Measurements from ENCODE around the gene CEP152.

The CEP152 gene

DNA sequence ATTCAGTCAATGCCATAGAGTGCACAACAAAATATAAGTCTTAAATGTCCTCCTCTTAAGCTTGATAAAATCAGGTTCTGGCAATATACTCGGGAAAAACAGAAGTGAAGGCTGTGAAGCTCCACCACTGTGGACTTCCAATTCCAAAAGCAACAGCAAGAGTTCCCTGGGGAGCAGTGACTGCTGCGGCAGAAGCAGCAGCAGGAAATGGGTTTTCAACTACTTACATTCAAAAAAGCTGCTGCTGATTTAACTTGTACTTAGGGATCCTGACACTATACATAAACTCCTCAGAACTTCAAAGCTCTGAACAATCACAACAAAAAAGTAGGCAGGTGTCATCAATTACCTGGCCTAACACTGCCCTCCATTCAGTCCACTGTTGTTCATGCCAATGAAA lies 4.7 kb downstream of the CEP152 start:
- CTCF ChIA-PET, result interaction anchor here (0.7 to 0.8 kb wide), 2 partner anchors 9 to 300 kb away, joined by 3 read pairs; no protein-coding TSS in a partner anchor
- no peak for DNase-seq (ENCODE audit: extremely low spot score)
- POLR2A ChIA-PET, result no interaction called here
- TF ChIP-seq L3MBTL2 (conservative IDR thresholded peaks at IDR 0.05) (no peak), FOXM1 (IDR thresholded peaks at IDR 0.05; ENCODE audit: borderline replicate concordance) (no peak), SUZ12 (IDR thresholded peaks at IDR 0.05) (no peak), HDGF (IDR thresholded peaks at IDR 0.05; ENCODE audit: borderline replicate concordance) (no peak), BHLHE40 (IDR thresholded peaks at IDR 0.05; ENCODE audit: borderline replicate concordance) (no peak)

GRCh38 chr15:48805591-48805990 lies 5.3 kb downstream of the CEP152 start:
- ChIA-PET CTCF (interaction anchor here (0.8 kb wide), 1 partner anchor 299 kb away, joined by 3 read pairs; no protein-coding TSS in a partner anchor), POLR2A (no interaction called here)
- no peak for TF ChIP-seq NFRKB (IDR thresholded peaks at IDR 0.05)
- DNase-seq (ENCODE audit: extremely low spot score), result no peak

GRCh38 chr15:48803877-48804276 lies 7.0 kb downstream of the CEP152 start:
- CTCF ChIA-PET, result no interaction called here
- POLR2A ChIA-PET, result no interaction called here
- no peak for DNase-seq (ENCODE audit: extremely low spot score)
- TF ChIP-seq, protein P1, sequence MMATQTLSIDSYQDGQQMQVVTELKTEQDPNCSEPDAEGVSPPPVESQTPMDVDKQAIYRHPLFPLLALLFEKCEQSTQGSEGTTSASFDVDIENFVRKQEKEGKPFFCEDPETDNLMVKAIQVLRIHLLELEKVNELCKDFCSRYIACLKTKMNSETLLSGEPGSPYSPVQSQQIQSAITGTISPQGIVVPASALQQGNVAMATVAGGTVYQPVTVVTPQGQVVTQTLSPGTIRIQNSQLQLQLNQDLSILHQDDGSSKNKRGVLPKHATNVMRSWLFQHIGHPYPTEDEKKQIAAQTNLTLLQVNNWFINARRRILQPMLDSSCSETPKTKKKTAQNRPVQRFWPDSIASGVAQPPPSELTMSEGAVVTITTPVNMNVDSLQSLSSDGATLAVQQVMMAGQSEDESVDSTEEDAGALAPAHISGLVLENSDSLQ (IDR thresholded peaks at IDR 0.05), result no peak
- TF ChIP-seq BHLHE40 (IDR thresholded peaks at IDR 0.05; ENCODE audit: borderline replicate concordance), result no peak
- TF ChIP-seq CTBP1 (IDR thresholded peaks at IDR 0.05; ENCODE audit: borderline replicate concordance), result no peak
- no peak for TF ChIP-seq LEF1 (IDR thresholded peaks at IDR 0.05; ENCODE audit: borderline replicate concordance)
- TF ChIP-seq L3MBTL2 (conservative IDR thresholded peaks at IDR 0.05), result no peak

- ChIA-PET CTCF (interaction anchor here (0.6 kb wide), 1 partner anchor 12 kb away, joined by 3 read pairs; no protein-coding TSS in a partner anchor), POLR2A (no interaction called here)
- TF ChIP-seq BHLHE40 (IDR thresholded peaks at IDR 0.05; ENCODE audit: borderline replicate concordance) (no peak), HDGF (IDR thresholded peaks at IDR 0.05; ENCODE audit: borderline replicate concordance) (no peak), SUZ12 (IDR thresholded peaks at IDR 0.05) (no peak), L3MBTL2 (conservative IDR thresholded peaks at IDR 0.05) (no peak), NFRKB (IDR thresholded peaks at IDR 0.05) (no peak), TARDBP (IDR thresholded peaks at IDR 0.05) (no peak), LEF1 (IDR thresholded peaks at IDR 0.05; ENCODE audit: borderline replicate concordance) (no peak), CTBP1 (IDR thresholded peaks at IDR 0.05; ENCODE audit: borderline replicate concordance) (no peak), FOXK2 (IDR thresholded peaks at IDR 0.05) (no peak), ARNT (IDR thresholded peaks at IDR 0.05) (no peak), FOXM1 (IDR thresholded peaks at IDR 0.05; ENCODE audit: borderline replicate concordance) (no peak), FOXA1 (IDR thresholded peaks at IDR 0.05) (no peak), ELF4 (IDR thresholded peaks at IDR 0.05) (no peak), SP1 (IDR thresholded peaks at IDR 0.05) (no peak), ZNF384 (IDR thresholded peaks at IDR 0.05) (no peak)
- TF ChIP-seq, protein P1 (IDR thresholded peaks at IDR 0.05), result no peak
- no peak for DNase-seq (ENCODE audit: extremely low spot score)
Observed at GRCh38 chr15:48802867-48803266, 8.0 kb downstream of the CEP152 start.

GRCh38 chr15:48802257-48802656 lies 8.6 kb downstream of the CEP152 start:
- TF ChIP-seq, protein P1 (IDR thresholded peaks at IDR 0.05), result no peak
- no peak for TF ChIP-seq ARNT (IDR thresholded peaks at IDR 0.05)
- no peak for TF ChIP-seq LEF1 (IDR thresholded peaks at IDR 0.05; ENCODE audit: borderline replicate concordance)
- TF ChIP-seq ELF4 (IDR thresholded peaks at IDR 0.05), result no peak
- TF ChIP-seq FOXK2 (IDR thresholded peaks at IDR 0.05), result no peak
- CTCF ChIA-PET, result no interaction called here
- DNase-seq (ENCODE audit: extremely low spot score), result no peak
- POLR2A ChIA-PET, result no interaction called here

GRCh38 chr15:48800811-48801455 lies 9.9 kb downstream of the CEP152 start:
- no peak for DNase-seq (ENCODE audit: extremely low spot score)
- ChIA-PET CTCF (no interaction called here), POLR2A (interaction anchor here (0.7 kb wide), 1 partner anchor 10 kb away, joined by 4 read pairs; the partner anchor contains the start of gene CEP152)
- TF ChIP-seq HDGF (IDR thresholded peaks at IDR 0.05; ENCODE audit: borderline replicate concordance) (no peak), FOXM1 (IDR thresholded peaks at IDR 0.05; ENCODE audit: borderline replicate concordance) (no peak), LEF1 (IDR thresholded peaks at IDR 0.05; ENCODE audit: borderline replicate concordance) (no peak), ARNT (IDR thresholded peaks at IDR 0.05) (no peak), ELF4 (IDR thresholded peaks at IDR 0.05) (no peak), SP1 (IDR thresholded peaks at IDR 0.05) (no peak), ZNF384 (IDR thresholded peaks at IDR 0.05) (no peak)

DNA sequence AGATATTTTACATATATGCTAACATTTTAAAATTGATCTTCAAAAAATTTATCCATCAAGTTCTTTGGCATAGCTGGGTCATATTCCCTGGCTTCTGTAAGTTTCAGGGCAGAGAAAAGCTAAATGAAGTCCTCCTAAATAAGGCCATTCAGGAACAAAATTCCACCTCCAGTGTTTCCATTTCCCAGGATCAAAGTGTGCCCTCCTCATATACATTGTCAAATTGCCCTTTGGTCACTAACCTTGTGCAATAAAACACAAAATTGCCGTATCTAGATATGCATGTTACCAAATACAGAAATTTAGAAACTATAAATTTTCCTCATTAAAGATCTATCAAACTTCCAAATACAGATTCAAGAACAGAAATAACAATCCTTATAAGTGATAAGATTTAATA lies 10.6 kb downstream of the CEP152 start:
- no peak for TF ChIP-seq CTBP1 (IDR thresholded peaks at IDR 0.05; ENCODE audit: borderline replicate concordance)
- no peak for TF ChIP-seq SUZ12 (IDR thresholded peaks at IDR 0.05)
- no peak for TF ChIP-seq NFRKB (IDR thresholded peaks at IDR 0.05)
- TF ChIP-seq FOXA1 (IDR thresholded peaks at IDR 0.05), result no peak
- TF ChIP-seq LEF1 (IDR thresholded peaks at IDR 0.05; ENCODE audit: borderline replicate concordance), result no peak
- TF ChIP-seq TARDBP (IDR thresholded peaks at IDR 0.05), result no peak
- TF ChIP-seq FOXM1 (IDR thresholded peaks at IDR 0.05; ENCODE audit: borderline replicate concordance), result no peak
- no peak for TF ChIP-seq HDGF (IDR thresholded peaks at IDR 0.05; ENCODE audit: borderline replicate concordance)
- TF ChIP-seq ELF4 (IDR thresholded peaks at IDR 0.05), result no peak
- TF ChIP-seq L3MBTL2 (conservative IDR thresholded peaks at IDR 0.05), result no peak
- TF ChIP-seq, protein P1 (IDR thresholded peaks at IDR 0.05), result no peak
- no peak for TF ChIP-seq ZNF384 (IDR thresholded peaks at IDR 0.05)
- no peak for TF ChIP-seq FOXK2 (IDR thresholded peaks at IDR 0.05)
- no peak for TF ChIP-seq ARNT (IDR thresholded peaks at IDR 0.05)
- no peak for TF ChIP-seq BHLHE40 (IDR thresholded peaks at IDR 0.05; ENCODE audit: borderline replicate concordance)
- TF ChIP-seq SP1 (IDR thresholded peaks at IDR 0.05), result no peak
- no peak for DNase-seq (ENCODE audit: extremely low spot score)
- CTCF ChIA-PET, result no interaction called here
- POLR2A ChIA-PET, result no interaction called here
